AG08396 (cell line): ENCODE data around the gene NBPF1.
"Not testable (repeated sequence)": the region's sequence is repeated elsewhere in the genome, so short reads cannot be mapped to it uniquely, and the experiment has no call there.

Experiments used
- DNase-seq: peaks from one replicate; pipeline ENCODE4 v3.0.0; 2012; ENCODE audit warnings: low spot score, mixed read lengths

Gene NBPF1

DNA sequence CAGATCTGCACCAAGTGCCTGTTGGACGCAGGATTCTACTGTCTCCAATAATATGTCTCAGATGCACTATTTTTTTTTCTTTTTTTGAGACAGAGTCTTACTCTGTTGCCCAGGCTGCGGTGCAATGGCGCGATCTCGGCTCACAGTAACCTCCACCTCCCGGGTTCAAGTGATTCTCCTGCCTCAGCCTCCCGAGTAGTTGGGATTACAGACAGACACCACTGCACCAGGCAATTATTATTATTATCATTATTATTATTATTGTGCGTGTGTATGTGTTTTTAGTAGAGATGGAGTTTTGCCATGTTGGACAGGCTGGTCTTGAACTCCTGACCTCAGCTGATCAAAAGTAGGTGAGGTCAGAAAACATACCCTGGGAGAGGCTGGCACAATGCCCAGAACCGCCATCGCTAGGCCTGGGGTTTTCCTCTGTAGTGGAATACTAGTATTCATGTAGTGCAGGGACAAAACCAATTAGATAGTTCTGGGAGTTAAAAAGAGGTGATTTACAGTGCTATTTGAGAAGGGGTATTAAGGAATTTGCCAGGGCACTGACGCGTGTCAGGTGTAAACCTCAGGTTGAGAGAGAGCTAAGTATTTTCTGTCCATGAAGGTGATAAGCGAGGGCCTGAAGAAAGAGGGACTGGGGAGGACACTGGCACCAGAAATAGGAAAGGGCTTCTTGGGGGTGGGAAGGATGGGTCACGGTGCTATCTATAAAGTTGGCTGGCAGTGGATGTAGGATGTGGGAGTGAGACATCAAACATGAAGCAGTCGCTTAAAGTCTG, 100.5 kb downstream of the NBPF1 start:
- not testable (repeated sequence) for DNase-seq
